Body of pancreas (tissue), 4 donors: Measurements from ENCODE around the gene ISG20L2. TPM values are rescaled to one million over a fixed set of nuclear protein-coding genes. Genes with fewer than 3 reads are reported as not detected.
"Not testable (repeated sequence)": the region's sequence is repeated elsewhere in the genome, so short reads cannot be mapped to it uniquely, and the experiment has no call there.

ENCODE experiments used
- ATAC-seq: fragments of 150-250 bp; one replicate; pipeline ENCODE4 v1.9.1; 2016
- DNase-seq, 4 donors: peaks; one replicate each; pipeline ENCODE4 v3.0.0-alpha.2; 2019
- H3K27ac ChIP-seq, 4 donors: fragments of 200-600 bp; sonication (generic); 1 replicate in 3 of 4; 2 replicates in 1 of 4; pipeline versions ENCODE4 v1.5.1 to v1.6.1; 2016 to 2019; ENCODE audit warnings: mild to moderate bottlenecking in 1 of 4, mixed read lengths in 1 of 4, moderate library complexity in 1 of 4
- H3K27me3 ChIP-seq, 2 donors: fragments of 200-600 bp; sonication (generic); one replicate each; pipeline ENCODE4 v1.6.0; 2016; ENCODE audit warnings: mild to moderate bottlenecking in 1 of 2
- H3K36me3 ChIP-seq, 2 donors: fragments of 200-600 bp; sonication (generic); replicated peaks in 1 of 2; 2 replicates each; pipeline ENCODE4 v1.5.1; 2016; ENCODE audit warnings: low read depth in 2 of 2; ENCODE audit not compliant: insufficient read depth in 1 of 2
- H3K4me1 ChIP-seq: fragments of 200-600 bp; sonication (generic); one replicate; pipeline ENCODE4 v1.6.0; 2016
- H3K4me3 ChIP-seq, 2 donors: fragments of 200-600 bp; sonication (generic); 1 replicate in 1 of 2; 2 replicates in 1 of 2; pipeline ENCODE4 v1.5.1; 2016 to 2019
- H3K9me3 ChIP-seq, 3 donors: fragments of 200-600 bp; sonication (generic); 1 replicate in 2 of 3; 2 replicates in 1 of 3; pipeline ENCODE4 v1.5.1; 2016
- POLR2A ChIP-seq, 3 donors: fragments of 450-650 bp; IDR thresholded peaks; one replicate each; pipeline ENCODE4 v1.6.1; 2016; ENCODE audit warnings: antibody characterized with exemption in 3 of 3, mild to moderate bottlenecking in 2 of 3
- WGBS, 2 donors: methylation state at CpG; one replicate each; pipeline ENCODE4 v1.1.5; 2017; 5-methylcytosine and 5-hydroxymethylcytosine counted together
- intact Hi-C: fragments of 100-400 bp; cut with DNase I; formaldehyde crosslinking; loops from one replicate; pipeline ENCODE4 v1.15.1; 2023
- total RNA-seq, 2 donors: library from RNA; depleted of rRNA; stranded (reverse); fragments of >200 nt; gene quantifications; one replicate each; pipeline ENCODE4 v1.1.0, GENCODE V29; 2016
- TF ChIP-seq, protein P1 (sequence below), 7 experiments: fragments of 450-650 bp in 4 of 7; fragments of 200-600 bp in 3 of 7; sonication (generic) in 3 of 7; IDR thresholded peaks; one replicate each; pipeline ENCODE4 v1.5.1; 2016 to 2019; ENCODE audit warnings: antibody characterized with exemption in 7 of 7

The ISG20L2 gene
- total RNA-seq, 2 donors from 2014 or later, result 11.9 to 14.3 TPM

DNA sequence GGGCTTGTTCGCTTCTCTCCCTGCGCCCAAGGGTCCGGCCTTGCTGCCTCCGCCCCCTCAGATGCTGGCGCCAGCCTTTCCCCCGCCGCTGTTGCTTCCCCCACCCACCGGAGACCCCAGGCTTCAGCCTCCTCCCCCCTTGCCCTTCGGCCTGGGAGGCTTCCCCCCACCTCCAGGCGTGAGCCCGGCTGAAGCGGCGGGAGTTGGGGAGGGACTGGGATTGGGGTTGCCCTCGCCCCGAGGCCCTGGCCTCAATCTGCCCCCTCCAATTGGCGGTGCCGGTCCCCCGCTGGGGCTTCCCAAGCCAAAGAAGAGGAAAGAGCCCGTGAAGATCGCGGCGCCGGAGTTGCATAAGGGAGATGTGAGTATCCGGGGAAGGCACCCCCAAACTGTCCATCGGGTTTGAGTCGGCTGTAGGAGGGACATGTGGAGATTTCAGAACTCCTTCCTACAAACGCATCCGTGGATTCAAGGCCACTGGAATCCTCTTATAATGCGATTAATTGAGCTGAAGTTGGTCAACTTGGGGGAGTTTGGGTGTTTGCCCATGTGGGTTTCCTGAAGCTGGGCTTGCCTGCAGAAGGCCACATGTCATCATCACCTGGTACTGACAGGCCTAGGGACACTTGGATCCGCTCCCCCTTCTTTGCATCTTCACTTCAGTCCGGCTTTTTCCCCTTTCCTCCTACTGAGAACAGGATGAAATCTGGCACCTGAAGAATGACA lies 39.5 kb upstream of the ISG20L2 start:
- H3K9me3 ChIP-seq, result no peaks in the 10 kb centered on the region
- intact Hi-C loops, result no loop called here
- H3K27me3 ChIP-seq, result no peaks in the 10 kb centered on the region
- ATAC-seq, result no peak
- 0 to 1% methylated on average over 20 to 30 of the region's 31 CpGs for WGBS, 2 donors
- peak overlapping the region; percentile 82 to 96 (median 93) for H3K27ac ChIP-seq
- H3K4me1 ChIP-seq, result peaks cover 46% of the 10 kb centered on the region
- peak in 2 of 4 donors; percentile 27 to 36 for DNase-seq
- peak overlapping the region; percentile 75 to 87 for H3K4me3 ChIP-seq
- peaks cover 0 to 2% of the 10 kb centered on the region in 2 donors for H3K36me3 ChIP-seq
- no peak for TF ChIP-seq POLR2A (IDR thresholded peaks at IDR 0.05)
- TF ChIP-seq, protein P1, sequence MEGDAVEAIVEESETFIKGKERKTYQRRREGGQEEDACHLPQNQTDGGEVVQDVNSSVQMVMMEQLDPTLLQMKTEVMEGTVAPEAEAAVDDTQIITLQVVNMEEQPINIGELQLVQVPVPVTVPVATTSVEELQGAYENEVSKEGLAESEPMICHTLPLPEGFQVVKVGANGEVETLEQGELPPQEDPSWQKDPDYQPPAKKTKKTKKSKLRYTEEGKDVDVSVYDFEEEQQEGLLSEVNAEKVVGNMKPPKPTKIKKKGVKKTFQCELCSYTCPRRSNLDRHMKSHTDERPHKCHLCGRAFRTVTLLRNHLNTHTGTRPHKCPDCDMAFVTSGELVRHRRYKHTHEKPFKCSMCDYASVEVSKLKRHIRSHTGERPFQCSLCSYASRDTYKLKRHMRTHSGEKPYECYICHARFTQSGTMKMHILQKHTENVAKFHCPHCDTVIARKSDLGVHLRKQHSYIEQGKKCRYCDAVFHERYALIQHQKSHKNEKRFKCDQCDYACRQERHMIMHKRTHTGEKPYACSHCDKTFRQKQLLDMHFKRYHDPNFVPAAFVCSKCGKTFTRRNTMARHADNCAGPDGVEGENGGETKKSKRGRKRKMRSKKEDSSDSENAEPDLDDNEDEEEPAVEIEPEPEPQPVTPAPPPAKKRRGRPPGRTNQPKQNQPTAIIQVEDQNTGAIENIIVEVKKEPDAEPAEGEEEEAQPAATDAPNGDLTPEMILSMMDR (IDR thresholded peaks at IDR 0.05), result no peak

DNA sequence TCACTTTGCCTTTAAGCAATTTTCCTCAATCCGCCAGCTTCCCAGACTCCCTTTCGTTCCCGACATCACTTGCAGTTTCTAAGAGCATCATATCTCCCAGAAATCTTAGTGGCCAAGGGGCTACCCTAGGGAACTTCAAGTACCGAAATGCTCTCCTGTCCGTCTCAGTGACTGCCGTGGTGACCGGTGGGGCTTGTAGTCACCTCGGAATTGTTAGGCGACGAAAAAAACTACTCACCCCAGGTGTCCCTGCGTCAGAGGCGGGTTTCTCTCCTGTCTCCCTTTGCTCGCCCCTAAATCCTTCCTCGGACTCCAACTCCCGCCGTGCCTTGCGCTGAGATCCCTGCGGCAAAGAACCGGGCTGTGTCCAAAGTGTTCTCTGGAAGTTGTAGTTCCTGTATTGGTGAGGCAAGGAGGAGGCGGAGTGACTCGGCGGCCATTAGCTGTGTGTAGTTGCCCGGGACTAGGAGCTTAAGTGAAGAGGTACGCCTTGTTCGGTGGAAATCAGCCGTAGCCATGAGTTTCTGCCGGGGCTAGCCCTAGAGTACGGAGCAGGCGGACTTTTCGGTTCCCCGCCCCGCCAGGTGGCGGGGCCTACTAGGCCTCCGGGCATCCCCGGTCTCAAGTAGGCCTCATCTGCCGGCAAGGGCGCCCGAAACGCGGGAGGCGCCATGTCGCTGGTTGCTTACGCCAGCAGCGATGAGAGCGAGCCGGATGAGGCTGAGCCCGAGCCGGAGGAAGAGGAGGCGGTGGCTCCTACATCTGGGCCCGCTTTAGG lies 38.7 kb upstream of the ISG20L2 start, which contains the start of gene PRCC:
Gene PRCC (plus strand): TSS at position 435 of the 778 bp plus-strand sequence. CDS start 237 bp downstream, at position 672.
- ATAC-seq, result peak; percentile 95
- intact Hi-C loops, result no loop called here
- peak within 1 kb of the TSS; percentile 75 to 87 for H3K4me3 ChIP-seq
- H3K9me3 ChIP-seq, result no peaks in the 10 kb centered on the region
- H3K27ac ChIP-seq, result peak within 1 kb of the TSS; percentile 82 to 96 (median 93)
- H3K4me1 ChIP-seq, result peaks cover 39% of the 10 kb centered on the region
- peak; percentile 15 to 67 (median 66) for TF ChIP-seq POLR2A (IDR thresholded peaks at IDR 0.05)
- TF ChIP-seq, protein P1 (IDR thresholded peaks at IDR 0.05), result peak in 2 of 7 experiments; percentile 5 to 6
- H3K36me3 ChIP-seq, result peaks cover 0 to 2% of the 10 kb centered on the region in 2 donors
- peak; percentile 97 to 99 (median 98) for DNase-seq
- H3K27me3 ChIP-seq, result no peaks in the 10 kb centered on the region
- 0% methylated on average over 20 to 50 of the region's 50 CpGs for WGBS, 2 donors

DNA sequence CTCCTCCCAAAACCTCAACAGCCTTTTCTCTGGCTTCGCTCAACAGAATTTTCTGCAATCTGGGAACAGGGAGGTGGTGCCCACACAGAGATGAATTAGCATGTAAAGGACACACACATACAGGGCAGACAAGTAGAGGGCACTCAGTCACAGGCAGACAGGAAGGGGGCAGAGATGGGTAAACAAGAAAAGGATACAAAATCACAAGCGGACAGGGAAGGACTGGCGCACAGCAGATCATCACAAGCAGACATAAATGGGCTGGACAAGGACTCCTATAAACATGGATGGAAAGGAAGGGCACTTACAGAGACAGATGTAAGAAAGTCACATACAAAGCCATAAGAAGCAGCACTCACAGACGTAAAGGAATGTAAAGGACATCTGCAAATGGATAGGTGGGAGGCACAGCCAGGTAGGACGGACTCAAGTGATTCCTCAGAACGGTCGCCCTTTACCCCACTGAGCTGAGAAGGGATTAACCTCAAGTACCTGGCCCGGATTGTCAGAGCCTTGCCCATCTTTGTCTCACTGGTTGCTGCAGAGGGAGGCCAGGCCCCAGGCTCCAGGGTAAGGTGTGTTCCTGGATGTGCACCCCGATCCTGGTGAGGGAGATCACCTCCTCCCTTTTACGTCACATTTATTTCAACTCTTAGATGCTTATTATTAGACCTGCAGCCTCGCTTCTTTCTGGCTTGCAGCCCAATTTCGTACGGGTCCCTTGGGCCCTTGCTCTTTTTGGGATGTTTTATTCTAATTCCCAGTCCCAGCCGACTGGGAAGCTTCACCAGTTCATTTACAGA lies 37.9 kb upstream of the ISG20L2 start:
- Histone ChIP-seq H3K27ac (peak overlapping the region; percentile 53 to 96 (median 76)), H3K4me3 (peak overlapping the region; percentile 30 to 38), H3K36me3 (peaks cover 0 to 2% of the 10 kb centered on the region in 2 donors), H3K9me3 (no peaks in the 10 kb centered on the region), H3K27me3 (no peaks in the 10 kb centered on the region), H3K4me1 (peaks cover 38% of the 10 kb centered on the region)
- WGBS, 2 donors, result 5 to 7% methylated on average over 14 of the region's 14 CpGs
- intact Hi-C loops, result no loop called here
- no peak for DNase-seq
- TF ChIP-seq, protein P1 (IDR thresholded peaks at IDR 0.05), result no peak
- TF ChIP-seq POLR2A (IDR thresholded peaks at IDR 0.05), result peak in 1 of 3 donors; percentile 37
- ATAC-seq, result peak; percentile 6

DNA sequence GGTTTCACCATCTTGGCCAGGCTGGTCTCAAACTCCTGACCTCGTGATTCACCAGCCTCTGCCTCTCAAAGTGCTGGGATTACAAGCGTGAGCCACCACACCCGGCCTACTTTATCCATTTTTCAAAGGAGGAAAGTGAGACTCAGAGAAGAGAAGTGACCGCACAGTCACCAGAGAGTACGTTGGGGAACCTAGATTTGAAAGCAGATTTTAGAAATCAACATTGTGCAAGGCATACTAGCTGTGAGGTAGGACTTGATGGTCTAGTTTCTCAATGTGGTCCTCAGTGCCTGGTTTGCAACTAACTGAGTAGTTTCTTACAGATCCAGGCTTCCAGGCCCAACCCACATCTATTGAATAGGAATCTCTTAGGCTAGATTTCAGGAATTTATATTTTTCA lies 37.1 kb upstream of the ISG20L2 start:
- H3K4me3 ChIP-seq, result no peak overlapping the region
- H3K27me3 ChIP-seq, result no peaks in the 10 kb centered on the region
- 80 to 84% methylated on average over 5 of the region's 5 CpGs for WGBS, 2 donors
- no peaks in the 10 kb centered on the region for H3K36me3 ChIP-seq
- intact Hi-C loops, result no loop called here
- peaks cover 30% of the 10 kb centered on the region for H3K4me1 ChIP-seq
- TF ChIP-seq, protein P1 (IDR thresholded peaks at IDR 0.05), result no peak
- TF ChIP-seq POLR2A (IDR thresholded peaks at IDR 0.05), result no peak
- DNase-seq (no peak), ATAC-seq (no peak)
- no peaks in the 10 kb centered on the region for H3K9me3 ChIP-seq
- no peak overlapping the region for H3K27ac ChIP-seq

DNA sequence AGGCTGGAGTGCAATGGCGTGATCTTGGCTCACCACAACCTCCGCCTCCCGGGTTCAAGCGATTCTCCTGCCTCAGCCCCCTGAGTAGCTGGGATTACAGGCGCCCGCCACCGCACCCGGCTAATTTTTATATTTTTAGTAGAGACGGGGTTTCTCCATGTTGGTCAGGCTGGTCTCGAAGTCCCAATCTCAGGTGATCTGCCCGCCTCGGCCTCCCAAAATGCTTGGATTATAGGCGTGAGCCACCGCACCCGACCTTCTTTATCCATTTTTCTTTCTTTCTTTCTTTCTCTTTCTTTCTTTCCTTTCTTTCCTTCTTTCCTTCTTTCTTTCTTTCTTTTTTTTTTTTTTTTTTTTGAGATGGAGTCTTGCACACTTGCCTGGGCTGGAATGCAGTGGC lies 36.6 kb upstream of the ISG20L2 start:
- H3K27ac ChIP-seq, ATAC-seq, intact Hi-C loops: not testable (repeated sequence)

More for the DNA sequence above, 36.6 kb upstream of the ISG20L2 start:
- not testable (repeated sequence) for H3K27me3 ChIP-seq, H3K36me3 ChIP-seq, DNase-seq, H3K9me3 ChIP-seq, H3K4me3 ChIP-seq
- 94 to 99% methylated on average over 14 to 15 of the region's 15 CpGs for WGBS, 2 donors
- peaks cover 25% of the 10 kb centered on the region for H3K4me1 ChIP-seq
